ENCODE measurements around the gene MYH16. TPM values are rescaled to one million over a fixed set of nuclear protein-coding genes. Genes with fewer than 3 reads are reported as not detected.

The MYH16 gene
- 1.1 and 1.2 TPM in 2 replicates for total RNA-seq

GRCh38 chr7:99272476-99273045 lies at the start of gene MYH16:
MYH16 (plus strand) TSS chr7:99272839.

GRCh38 chr7:99325592-99326407 lies 53.2 kb downstream of the MYH16 start, which contains the start of gene ARPC1A:
ARPC1A (plus strand) TSS chr7:99325898; CDS start chr7:99333354, 7,456 bp downstream.

Other genes with a start within 250 kb of the MYH16 start
- gene SMURF1, start 128.7 kb upstream of the MYH16 start, total RNA-seq = 21.3 and 29.0 TPM in 2 replicates
- gene KPNA7, start 64.7 kb upstream of the MYH16 start, total RNA-seq = 0.39 TPM in 1 of 2 replicates, not detected in the other
- 192 and 200 TPM in 2 replicates for gene ARPC1A, start 53.1 kb downstream of the MYH16 start, total RNA-seq
- 450 and 486 TPM in 2 replicates for gene ARPC1B, start 101.9 kb downstream of the MYH16 start, total RNA-seq
- gene PDAP1, start 135.8 kb downstream of the MYH16 start, total RNA-seq = 102 and 201 TPM in 2 replicates
- gene BUD31, start 136.1 kb downstream of the MYH16 start, total RNA-seq = 75.7 and 110 TPM in 2 replicates
- gene PTCD1, start 166.0 kb downstream of the MYH16 start, total RNA-seq = 2.7 and 8.9 TPM in 2 replicates
- gene CPSF4, start 166.1 kb downstream of the MYH16 start, total RNA-seq = 27.7 and 33.9 TPM in 2 replicates
- gene ATP5MF, start 193.3 kb downstream of the MYH16 start, total RNA-seq = 2,257 and 3,102 TPM in 2 replicates
- 0.86 and 3.5 TPM in 2 replicates for gene ZNF789, start 200.1 kb downstream of the MYH16 start, total RNA-seq
- 14.7 and 14.8 TPM in 2 replicates for gene ZNF394, start 227.4 kb downstream of the MYH16 start, total RNA-seq
- 6.4 and 7.0 TPM in 2 replicates for gene ZKSCAN5, start 231.8 kb downstream of the MYH16 start, total RNA-seq

Measured in hair follicular keratinocyte (primary cell).